Stomach (tissue), 19 donors: ENCODE results near the gene HERC4. TPM values are rescaled to one million over a fixed set of nuclear protein-coding genes. Genes with fewer than 3 reads are reported as not detected.

Experiments
- DNase-seq, 2 donors: peaks; one replicate each; pipeline versions ENCODE4 v3.0.0 to v3.0.0-alpha.2; 2013 to 2019
- H3K27ac ChIP-seq, 5 donors: fragments of 200-600 bp in 4 of 5; sonication (generic) in 4 of 5; one replicate each; pipeline ENCODE4 v1.5.1; 2013 to 2019; ENCODE audit warnings: mild to moderate bottlenecking in 1 of 5, moderate library complexity in 1 of 5
- H3K27me3 ChIP-seq, 3 donors: fragments of 200-600 bp; sonication (generic); one replicate each; pipeline ENCODE4 v1.5.1; 2017 to 2019; ENCODE audit warnings: mixed run types in 1 of 3
- H3K36me3 ChIP-seq, 4 donors: fragments of 200-600 bp; sonication (generic); 1 replicate in 3 of 4; 2 replicates in 1 of 4; pipeline ENCODE4 v1.5.1; 2016 to 2019
- H3K4me1 ChIP-seq, 4 donors: fragments of 200-600 bp; sonication (generic); one replicate each; pipeline ENCODE4 v1.5.1; 2016 to 2019
- H3K4me3 ChIP-seq, 4 donors: fragments of 200-600 bp; sonication (generic) in 3 of 4; one replicate each; pipeline ENCODE4 v1.5.1; 2016 to 2019; ENCODE audit warnings: mild to moderate bottlenecking in 1 of 4
- H3K9me3 ChIP-seq, 4 donors: fragments of 200-600 bp; sonication (generic); one replicate each; pipeline ENCODE4 v1.5.1; 2016 to 2019
- EP300 ChIP-seq: sonication (generic); formaldehyde crosslinking; IDR thresholded peaks from one replicate; pipeline ENCODE4 v1.6.1; 2017; ENCODE audit warnings: antibody characterized with exemption
- POLR2A ChIP-seq, 4 donors: fragments of 450-650 bp; IDR thresholded peaks; one replicate each; pipeline ENCODE4 v1.6.1; 2016; ENCODE audit warnings: antibody characterized with exemption in 4 of 4, control low read depth in 2 of 4, mild to moderate bottlenecking in 1 of 4, moderate library complexity in 1 of 4
- POLR2AphosphoS5 ChIP-seq, 3 donors: sonication (generic); formaldehyde crosslinking; IDR thresholded peaks; one replicate each; pipeline ENCODE4 v1.6.1; 2016; ENCODE audit warnings: antibody characterized with exemption in 3 of 3
- WGBS, 5 donors: extraction: QIAGEN DNeasy Blood & Tissue Kit in 3 of 5; methylation state at CpG; one replicate each; pipeline versions ENCODE4 v1.1.5 to v1.1.7; 2013 to 2018; 5-methylcytosine and 5-hydroxymethylcytosine counted together
- intact Hi-C: fragments of 100-400 bp; cut with DNase I; formaldehyde crosslinking; loops from one replicate; pipeline ENCODE4 v1.15.1; 2023; ENCODE audit warnings: low total_unique reads
- long read RNA-seq, 10 donors: transcript quantifications; one replicate each; lab custom pipeline, GENCODE V29; 2026
- polyA plus RNA-seq, 3 donors: library from polyadenylated mRNA; stranded (reverse); fragments of 200-250 nt; gene quantifications; one replicate each; pipeline ENCODE4 v1.2.3, GENCODE V29; 2013
- total RNA-seq, 5 donors: library from RNA; depleted of rRNA; stranded (reverse); fragments of >200 nt; gene quantifications; one replicate each; pipeline versions ENCODE4 v1.1.0 to v1.2.3, GENCODE V29; 2014 to 2016
- TF ChIP-seq, protein P1 (sequence below), 7 experiments: fragments of 450-650 bp in 4 of 7; fragments of 200-600 bp in 3 of 7; sonication (generic) in 3 of 7; IDR thresholded peaks; one replicate each; pipeline ENCODE4 v1.5.1; 2016 to 2019; ENCODE audit warnings: antibody characterized with exemption in 7 of 7, control low read depth in 2 of 7, mild to moderate bottlenecking in 1 of 7
- donor health status: healthy with polysubstance abuse.
- donor health status: Bipolar disorder and iron deficiency.
- donor health status: healthy.

The HERC4 gene
- total RNA-seq, result 100 to 1,000 TPM in 1 of 5 donors, 10 to 100 TPM in 3, 1 to 10 TPM in 1; 5.8 to 116 (median 30.3) TPM
- 10 to 100 TPM in 2 of 3 donors, 1 to 10 TPM in 1; 7.8 to 11.4 (median 10.2) TPM for polyA plus RNA-seq
- long read RNA-seq, donor 1, result 0 reads
- long read RNA-seq, donor 2, partial matches to known transcripts, result 0 of 2 reads
- long read RNA-seq, donor 2, other reads (novel, unspliced or antisense), result 0 of 2 reads
- long read RNA-seq, donor 3, partial matches to known transcripts, result 0 of 2 reads
- long read RNA-seq, donor 3, other reads (novel, unspliced or antisense), result 0 of 2 reads
- long read RNA-seq, donor 4, partial matches to known transcripts, result 0 of 1 reads
- long read RNA-seq, donor 4, other reads (novel, unspliced or antisense), result 0 of 1 reads
- long read RNA-seq, donor 5, partial matches to known transcripts, result 0 of 2 reads
- long read RNA-seq, donor 5, other reads (novel, unspliced or antisense), result 0 of 2 reads
- long read RNA-seq, donor 6, partial matches to known transcripts, result 7 of 11 reads
- long read RNA-seq, donor 6, other reads (novel, unspliced or antisense), result 0 of 11 reads
- long read RNA-seq, donor 7, partial matches to known transcripts, result 0 of 1 reads
- long read RNA-seq, donor 7, other reads (novel, unspliced or antisense), result 0 of 1 reads
- long read RNA-seq, donor 8, partial matches to known transcripts, result 7 of 8 reads
- long read RNA-seq, donor 8, other reads (novel, unspliced or antisense), result 0 of 8 reads
- long read RNA-seq, donor 9, result 0 reads
- long read RNA-seq, donor 10, partial matches to known transcripts, result 0 of 1 reads
- long read RNA-seq, donor 10, other reads (novel, unspliced or antisense), result 0 of 1 reads

DNA sequence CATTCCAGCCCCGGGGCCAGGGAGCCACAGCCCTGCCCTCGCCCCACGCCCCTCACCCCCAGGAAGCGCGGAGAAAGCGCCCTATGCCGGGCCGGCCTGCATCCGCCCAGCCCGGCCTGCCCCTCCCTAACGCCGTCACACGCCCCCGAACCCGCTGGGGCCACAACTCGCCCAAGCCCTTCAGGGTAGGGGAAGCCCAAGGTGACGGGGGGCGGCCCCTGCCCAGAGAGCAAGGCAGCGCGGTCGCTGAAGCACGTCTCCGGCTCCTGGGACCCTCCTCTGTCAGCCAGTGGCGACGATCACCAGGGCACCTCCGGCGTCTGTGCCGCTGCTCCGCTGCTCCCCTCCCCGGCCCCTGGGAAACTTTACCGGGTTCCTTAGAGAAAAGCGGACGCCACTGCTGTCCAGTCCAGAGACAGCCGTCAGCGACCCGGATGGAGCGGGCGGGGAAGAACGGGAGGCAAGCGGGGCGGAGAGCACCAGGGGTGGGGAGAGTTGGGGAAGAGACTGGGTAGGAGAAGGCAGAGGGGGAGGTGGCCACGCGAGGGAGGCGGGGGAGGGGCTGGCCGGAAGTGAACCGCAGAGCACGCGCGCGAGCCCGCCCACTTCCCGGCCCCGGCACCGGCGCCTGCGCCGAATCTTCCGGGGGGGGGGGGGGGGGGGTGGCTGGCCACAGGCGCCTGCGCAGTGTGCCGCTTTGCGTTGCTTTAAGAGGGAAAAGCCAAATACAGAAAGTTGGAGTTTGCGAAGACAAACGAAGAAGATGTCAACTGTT, at the start of gene HERC4:
TSS of gene HERC4 (minus strand) at position 509 of the 775 bp plus-strand sequence. CDS start 2,175 bp downstream, outside the sequence.
- Histone ChIP-seq H3K36me3 (peaks cover 0 to 15% (median 8%) of the 10 kb centered on the region in 4 donors), H3K27ac (peak within 1 kb of the TSS; percentile 91 to 99 (median 99)), H3K4me3 (peak within 1 kb of the TSS; percentile 73 to 97 (median 88)), H3K9me3 (no peaks in the 10 kb centered on the region), H3K4me1 (peaks cover 11 to 41% (median 29%) of the 10 kb centered on the region in 4 donors), H3K27me3 (no peaks in the 10 kb centered on the region)
- intact Hi-C loops, result loop anchor here (10.0 kb wide), 1 partner anchor 260 kb away; the partner anchor contains the start of genes HNRNPH3 and PBLD
- 0 to 1% (median 1%) methylated on average over 39 to 64 of the region's 64 CpGs for WGBS, 5 donors
- TF ChIP-seq, protein P1, sequence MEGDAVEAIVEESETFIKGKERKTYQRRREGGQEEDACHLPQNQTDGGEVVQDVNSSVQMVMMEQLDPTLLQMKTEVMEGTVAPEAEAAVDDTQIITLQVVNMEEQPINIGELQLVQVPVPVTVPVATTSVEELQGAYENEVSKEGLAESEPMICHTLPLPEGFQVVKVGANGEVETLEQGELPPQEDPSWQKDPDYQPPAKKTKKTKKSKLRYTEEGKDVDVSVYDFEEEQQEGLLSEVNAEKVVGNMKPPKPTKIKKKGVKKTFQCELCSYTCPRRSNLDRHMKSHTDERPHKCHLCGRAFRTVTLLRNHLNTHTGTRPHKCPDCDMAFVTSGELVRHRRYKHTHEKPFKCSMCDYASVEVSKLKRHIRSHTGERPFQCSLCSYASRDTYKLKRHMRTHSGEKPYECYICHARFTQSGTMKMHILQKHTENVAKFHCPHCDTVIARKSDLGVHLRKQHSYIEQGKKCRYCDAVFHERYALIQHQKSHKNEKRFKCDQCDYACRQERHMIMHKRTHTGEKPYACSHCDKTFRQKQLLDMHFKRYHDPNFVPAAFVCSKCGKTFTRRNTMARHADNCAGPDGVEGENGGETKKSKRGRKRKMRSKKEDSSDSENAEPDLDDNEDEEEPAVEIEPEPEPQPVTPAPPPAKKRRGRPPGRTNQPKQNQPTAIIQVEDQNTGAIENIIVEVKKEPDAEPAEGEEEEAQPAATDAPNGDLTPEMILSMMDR (IDR thresholded peaks at IDR 0.05), result no peak
- peak; percentile 14 to 87 (median 82) for TF ChIP-seq POLR2AphosphoS5 (IDR thresholded peaks at IDR 0.05)
- no peak for TF ChIP-seq EP300
- TF ChIP-seq POLR2A (IDR thresholded peaks at IDR 0.05), result peak in 2 of 4 donors; percentile 35
- peak; percentile 94 to 98 for DNase-seq

DNA sequence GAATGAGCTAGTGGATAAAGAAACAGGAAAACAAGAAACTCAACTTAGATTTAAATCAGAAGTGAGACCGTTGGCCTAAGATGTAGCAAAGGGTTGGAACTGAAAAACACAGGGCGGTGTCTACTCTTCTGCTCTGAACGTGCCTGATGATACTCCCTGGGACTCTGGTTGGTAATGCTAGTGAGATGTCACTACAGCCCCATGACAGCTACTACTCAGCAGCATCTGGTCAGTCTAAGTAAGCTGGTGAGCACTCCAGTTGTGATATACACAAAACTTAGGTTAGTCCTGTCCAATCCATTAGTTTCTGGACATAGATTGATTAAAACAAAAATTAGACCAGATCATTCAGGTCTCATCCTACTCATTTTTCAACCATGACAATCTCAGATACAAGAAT, 49.6 kb upstream of the HERC4 start:
- H3K36me3 ChIP-seq, result no peaks in the 10 kb centered on the region
- no peak for TF ChIP-seq POLR2AphosphoS5 (IDR thresholded peaks at IDR 0.05)
- TF ChIP-seq, protein P1 (IDR thresholded peaks at IDR 0.05), result no peak
- no peak for TF ChIP-seq POLR2A (IDR thresholded peaks at IDR 0.05)
- TF ChIP-seq EP300, result no peak
- DNase-seq, result no peak
- peaks cover 0 to 4% (median 0%) of the 10 kb centered on the region in 4 donors for H3K4me1 ChIP-seq
- H3K9me3 ChIP-seq, result no peaks in the 10 kb centered on the region
- H3K4me3 ChIP-seq, result no peak overlapping the region
- no peaks in the 10 kb centered on the region for H3K27me3 ChIP-seq
- no peak overlapping the region for H3K27ac ChIP-seq
- intact Hi-C loops, result no loop called here
- WGBS, 5 donors, result 77 to 86% (median 85%) methylated on average over 3 of the region's 3 CpGs

DNA sequence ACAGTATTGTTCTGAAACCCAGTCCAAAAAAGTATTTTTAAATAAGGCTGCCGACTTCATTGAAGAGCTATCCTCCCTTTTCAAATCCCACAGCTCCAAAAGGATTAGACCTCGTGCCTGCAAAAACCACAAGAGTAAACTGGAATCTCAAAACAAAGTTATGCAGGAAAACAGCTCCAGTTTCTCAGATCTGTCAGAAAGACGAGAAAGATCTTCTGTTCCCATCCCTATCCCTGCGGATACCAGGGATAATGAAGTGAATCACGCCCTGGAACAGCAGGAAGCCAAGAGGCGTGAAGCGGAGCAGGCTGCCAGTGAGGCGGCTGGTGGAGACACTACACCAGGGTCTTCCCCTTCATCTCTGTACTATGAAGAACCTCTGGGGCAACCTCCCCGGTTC, 46.8 kb upstream of the HERC4 start:
- DNase-seq, result peak in 1 of 2 donors; percentile 10
- peak overlapping the region in 1 of 5 donors; percentile 36 for H3K27ac ChIP-seq
- H3K4me1 ChIP-seq, result peaks cover 0 to 4% (median 0%) of the 10 kb centered on the region in 4 donors
- no peaks in the 10 kb centered on the region for H3K9me3 ChIP-seq
- H3K4me3 ChIP-seq, result no peak overlapping the region
- intact Hi-C loops, result no loop called here
- TF ChIP-seq EP300 (no peak), POLR2AphosphoS5 (IDR thresholded peaks at IDR 0.05) (no peak), POLR2A (IDR thresholded peaks at IDR 0.05) (no peak)
- TF ChIP-seq, protein P1 (IDR thresholded peaks at IDR 0.05), result no peak
- no peaks in the 10 kb centered on the region for H3K36me3 ChIP-seq
- H3K27me3 ChIP-seq, result no peaks in the 10 kb centered on the region
- 73 to 82% (median 79%) methylated on average over 9 of the region's 9 CpGs for WGBS, 5 donors
